ENCODE data around the gene CDK5RAP3.

DNA sequence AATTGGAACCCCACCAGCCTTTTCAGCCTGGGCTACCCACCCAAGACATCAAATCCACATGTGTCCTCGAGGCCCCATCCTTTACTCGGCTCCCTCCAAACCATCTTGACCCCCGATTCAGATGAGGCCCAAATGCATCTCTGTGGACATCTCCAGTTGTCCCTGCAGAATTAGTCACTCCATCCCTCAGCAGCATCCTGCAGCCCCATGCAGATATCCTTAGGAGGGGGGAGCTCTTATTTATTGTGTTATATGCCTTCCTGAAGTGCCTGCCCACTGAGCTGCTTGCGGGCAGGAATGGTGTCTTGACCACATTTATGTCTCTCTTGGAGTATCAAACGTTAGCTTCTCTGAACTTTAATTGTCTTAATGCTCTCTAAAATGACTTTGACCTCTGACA, 15.6 kb downstream of the CDK5RAP3 start:
- no peak for TF ChIP-seq POLR2AphosphoS5 (IDR thresholded peaks at IDR 0.05)
- TF ChIP-seq, protein P1, sequence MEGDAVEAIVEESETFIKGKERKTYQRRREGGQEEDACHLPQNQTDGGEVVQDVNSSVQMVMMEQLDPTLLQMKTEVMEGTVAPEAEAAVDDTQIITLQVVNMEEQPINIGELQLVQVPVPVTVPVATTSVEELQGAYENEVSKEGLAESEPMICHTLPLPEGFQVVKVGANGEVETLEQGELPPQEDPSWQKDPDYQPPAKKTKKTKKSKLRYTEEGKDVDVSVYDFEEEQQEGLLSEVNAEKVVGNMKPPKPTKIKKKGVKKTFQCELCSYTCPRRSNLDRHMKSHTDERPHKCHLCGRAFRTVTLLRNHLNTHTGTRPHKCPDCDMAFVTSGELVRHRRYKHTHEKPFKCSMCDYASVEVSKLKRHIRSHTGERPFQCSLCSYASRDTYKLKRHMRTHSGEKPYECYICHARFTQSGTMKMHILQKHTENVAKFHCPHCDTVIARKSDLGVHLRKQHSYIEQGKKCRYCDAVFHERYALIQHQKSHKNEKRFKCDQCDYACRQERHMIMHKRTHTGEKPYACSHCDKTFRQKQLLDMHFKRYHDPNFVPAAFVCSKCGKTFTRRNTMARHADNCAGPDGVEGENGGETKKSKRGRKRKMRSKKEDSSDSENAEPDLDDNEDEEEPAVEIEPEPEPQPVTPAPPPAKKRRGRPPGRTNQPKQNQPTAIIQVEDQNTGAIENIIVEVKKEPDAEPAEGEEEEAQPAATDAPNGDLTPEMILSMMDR (IDR thresholded peaks at IDR 0.05): no peak
- TF ChIP-seq POLR2A (IDR thresholded peaks at IDR 0.05): no peak

Measured in gastroesophageal sphincter (tissue), 3 donors.